CD4-positive, alpha-beta T cell (primary cell): ENCODE measurements around the gene SVIL. TPM values are rescaled to one million over a fixed set of nuclear protein-coding genes. Genes with fewer than 3 reads are reported as not detected.
"Not testable (repeated sequence)": the region's sequence is repeated elsewhere in the genome, so short reads cannot be mapped to it uniquely, and the experiment has no call there.

Source experiments
- ATAC-seq: fragments of 200-7000 bp; cut with Tn5 transposase; one replicate; pipeline ENCODE4 v1.10.0; 2022; ENCODE audit warnings: mild to moderate bottlenecking; ENCODE audit not compliant: poor library complexity
- CTCF ChIA-PET: fragments of 350-600 bp; sonication (Branson Sonifier 250); formaldehyde crosslinking; loops from one replicate; lab custom pipeline; 2021; ENCODE audit warnings: antibody characterized with exemption, inconsistent platforms; lab: Charles Lee
- POLR2A ChIA-PET: fragments of 350-600 bp; sonication (Branson Sonifier 250); formaldehyde crosslinking; loops from one replicate; lab custom pipeline; 2021; ENCODE audit warnings: antibody characterized with exemption, inconsistent platforms; lab: Charles Lee
- DNase-seq, 14 experiments: peaks; one replicate each; pipeline ENCODE4 v3.0.0-alpha.2; 2013 to 2020; ENCODE audit warnings: mixed read lengths in 2 of 14
- H3K27ac ChIP-seq, 2 donors: one replicate each; pipeline versions ENCODE4 v1.5.1 to v1.7.0; 2013; ENCODE audit warnings: low read length in 2 of 2, low read depth in 1 of 2, mild to moderate bottlenecking in 1 of 2
- H3K27me3 ChIP-seq, 2 experiments: 1 replicate in 1 of 2; 2 replicates in 1 of 2; pipeline versions ENCODE4 v1.6.1 to v1.7.0; 2013; ENCODE audit warnings: low read length in 2 of 2, control low read depth in 1 of 2, mild to moderate bottlenecking in 1 of 2, moderate library complexity in 1 of 2; ENCODE audit not compliant: insufficient read depth in 2 of 2, control insufficient read depth in 1 of 2
- H3K36me3 ChIP-seq: one replicate; pipeline ENCODE4 v1.6.1; 2013; ENCODE audit warnings: low read length, control low read depth; ENCODE audit not compliant: insufficient read depth
- H3K4me1 ChIP-seq: one replicate; pipeline ENCODE4 v1.6.1; 2013; ENCODE audit warnings: low read length, control low read depth; ENCODE audit not compliant: insufficient read depth
- H3K4me3 ChIP-seq: one replicate; pipeline ENCODE4 v1.5.1; 2013; ENCODE audit warnings: mild to moderate bottlenecking, low read length, moderate library complexity
- H3K9me3 ChIP-seq, 2 experiments: 1 replicate in 1 of 2; 2 replicates in 1 of 2; pipeline versions ENCODE4 v1.6.1 to v1.7.0; 2013; ENCODE audit warnings: low read length in 2 of 2, mild to moderate bottlenecking in 2 of 2, control low read depth in 1 of 2, moderate library complexity in 1 of 2; ENCODE audit not compliant: control insufficient read depth in 1 of 2, insufficient read depth in 1 of 2
- H3K27ac Mint-ChIP-seq: one replicate; pipeline ENCODE4 v1.8.0; 2020; ENCODE audit warnings: mixed read lengths
- H3K27me3 Mint-ChIP-seq: one replicate; pipeline ENCODE4 v1.8.0; 2021; ENCODE audit warnings: mixed read lengths
- H3K36me3 Mint-ChIP-seq: one replicate; pipeline ENCODE4 v1.8.0; 2021; ENCODE audit warnings: low read depth, mixed read lengths
- H3K4me1 Mint-ChIP-seq: one replicate; pipeline ENCODE4 v1.8.0; 2021; ENCODE audit warnings: low read depth, mixed read lengths
- H3K4me3 Mint-ChIP-seq: one replicate; pipeline ENCODE4 v1.8.0; 2020; ENCODE audit warnings: mild to moderate bottlenecking, mixed read lengths
- H3K9me3 Mint-ChIP-seq: one replicate; pipeline ENCODE4 v1.8.0; 2020; ENCODE audit warnings: mixed read lengths
- CTCF ChIP-seq: fragments of 200-600 bp; IDR thresholded peaks from one replicate; pipeline ENCODE4 v1.8.0; 2022; ENCODE audit warnings: antibody characterized with exemption, mild to moderate bottlenecking
- intact Hi-C, 2 experiments: fragments of 100-400 bp; cut with DNase I in 1 of 2; cut with micrococcal nuclease in 1 of 2; formaldehyde crosslinking; loops; one replicate each; pipeline versions ENCODE4 v1.15.1 to v1.9.0; 2023 to 2025; cut with DNase I, micrococcal nuclease
- total RNA-seq, 174 experiments: library from RNA in 2 of 174; stranded (reverse) in 2 of 174; gene quantifications; one replicate each; pipeline ENCODE4 v1.2.3 and lab custom pipeline; 2021 to 2026

The SVIL gene
- total RNA-seq, 2 experiments from 2014 or later, result 38.5 to 40.3 TPM

GRCh38 chr10:29608476-29609301 is 26.1 kb downstream of the SVIL start:
- Histone ChIP-seq H3K36me3 (no peaks in the 10 kb centered on the region), H3K9me3 (peaks cover 0 to 18% of the 10 kb centered on the region in 2 experiments), H3K27ac (no peak overlapping the region), H3K4me1 (no peaks in the 10 kb centered on the region), H3K4me3 (no peak overlapping the region), H3K27me3 (no peaks in the 10 kb centered on the region)
- DNase-seq (no peak), ATAC-seq (no peak)
- Mint-ChIP-seq H3K27ac (no peak overlapping the region), H3K4me1 (peaks cover 10% of the 10 kb centered on the region), H3K9me3 (no peaks in the 10 kb centered on the region), H3K4me3 (no peak overlapping the region), H3K36me3 (peaks cover 16% of the 10 kb centered on the region), H3K27me3 (no peaks in the 10 kb centered on the region)
- TF ChIP-seq CTCF, result no peak
- ChIA-PET POLR2A (no interaction called here), CTCF (interaction anchor here (0.9 kb wide), 1 partner anchor 39 kb away, joined by 4 read pairs; no protein-coding TSS in a partner anchor)
- intact Hi-C loops, result no loop called here

GRCh38 chr10:29608062-29608461 is 26.7 kb downstream of the SVIL start:
- peaks cover 16% of the 10 kb centered on the region for H3K36me3 Mint-ChIP-seq
- Histone ChIP-seq H3K27me3 (no peaks in the 10 kb centered on the region), H3K36me3 (no peaks in the 10 kb centered on the region), H3K9me3 (peaks cover 0 to 18% of the 10 kb centered on the region in 2 experiments), H3K4me1 (no peaks in the 10 kb centered on the region), H3K27ac (no peak overlapping the region), H3K4me3 (no peak overlapping the region)
- POLR2A ChIA-PET, result no interaction called here
- no peaks in the 10 kb centered on the region for H3K27me3 Mint-ChIP-seq
- DNase-seq (no peak), ATAC-seq (no peak)
- peaks cover 10% of the 10 kb centered on the region for H3K4me1 Mint-ChIP-seq
- no peak overlapping the region for H3K27ac Mint-ChIP-seq
- no peak overlapping the region for H3K4me3 Mint-ChIP-seq
- no peak for TF ChIP-seq CTCF
- CTCF ChIA-PET, result interaction anchor here (0.9 kb wide), 1 partner anchor 40 kb away, joined by 4 read pairs; no protein-coding TSS in a partner anchor
- intact Hi-C loops, result no loop called here
- H3K9me3 Mint-ChIP-seq, result no peaks in the 10 kb centered on the region

- H3K9me3 ChIP-seq, result peaks cover 0 to 18% of the 10 kb centered on the region in 2 experiments
- H3K27ac ChIP-seq, result no peak overlapping the region
- H3K27me3 ChIP-seq, result no peaks in the 10 kb centered on the region
- Mint-ChIP-seq H3K27ac (no peak overlapping the region), H3K4me1 (peaks cover 10% of the 10 kb centered on the region), H3K27me3 (no peaks in the 10 kb centered on the region), H3K4me3 (no peak overlapping the region), H3K36me3 (peaks cover 16% of the 10 kb centered on the region), H3K9me3 (no peaks in the 10 kb centered on the region)
- ChIA-PET POLR2A (no interaction called here), CTCF (no interaction called here)
- H3K4me3 ChIP-seq, result no peak overlapping the region
- DNase-seq, result no peak
- no peak for TF ChIP-seq CTCF
- no peak for ATAC-seq
- H3K4me1 ChIP-seq, result no peaks in the 10 kb centered on the region
- H3K36me3 ChIP-seq, result no peaks in the 10 kb centered on the region
- intact Hi-C loops, result no loop called here
These were observed 27.2 kb downstream of the SVIL start for GRCh38 chr10:29607576-29607975.

GRCh38 chr10:29606693-29607092 is 28.1 kb downstream of the SVIL start:
- peaks cover 0 to 18% of the 10 kb centered on the region in 2 experiments for H3K9me3 ChIP-seq
- H3K27me3 ChIP-seq, H3K9me3 Mint-ChIP-seq, POLR2A ChIA-PET, H3K4me3 Mint-ChIP-seq, H3K27ac ChIP-seq, H3K4me1 ChIP-seq, DNase-seq, H3K4me3 ChIP-seq, ATAC-seq, CTCF ChIA-PET, H3K27ac Mint-ChIP-seq, H3K27me3 Mint-ChIP-seq, H3K36me3 ChIP-seq, intact Hi-C loops: not testable (repeated sequence)
- Mint-ChIP-seq H3K36me3 (peaks cover 16% of the 10 kb centered on the region), H3K4me1 (peaks cover 10% of the 10 kb centered on the region)
